Eye (tissue), 1 donor: Measurements from ENCODE around the gene EEF1B2.
"Not testable (repeated sequence)": the region's sequence is repeated elsewhere in the genome, so short reads cannot be mapped to it uniquely, and the experiment has no call there.

ENCODE experiments used
- DNase-seq: peaks from one replicate; pipeline ENCODE4 v3.0.0-alpha.2; 2015

EEF1B2 gene

GRCh38 chr2:206159346-206160124 is at the start of gene EEF1B2, which contains the start of gene NDUFS1:
Gene EEF1B2 (plus strand): TSS chr2:206159895. CDS start chr2:206159980, 85 bp downstream.
Gene NDUFS1 (minus strand): TSS chr2:206159444. CDS start chr2:206153678, 5,766 bp downstream.
- DNase-seq, result peak; percentile 99

- DNase-seq, result no peak
These were observed 47.6 kb upstream of the EEF1B2 start for GRCh38 chr2:206112108-206112507.

- no peak for DNase-seq
These were observed 46.7 kb upstream of the EEF1B2 start for GRCh38 chr2:206112846-206113547.

- DNase-seq, result no peak
These were observed 44.6 kb upstream of the EEF1B2 start for GRCh38 chr2:206115026-206115578.

- DNase-seq, result no peak
These were observed 43.4 kb upstream of the EEF1B2 start for GRCh38 chr2:206116278-206116677.

GRCh38 chr2:206122569-206122968 is 37.1 kb upstream of the EEF1B2 start:
- not testable (repeated sequence) for DNase-seq

GRCh38 chr2:206125901-206126300 is 33.8 kb upstream of the EEF1B2 start:
- DNase-seq, result no peak

- no peak for DNase-seq
These were observed 32.0 kb upstream of the EEF1B2 start for GRCh38 chr2:206127656-206128055.

- DNase-seq, result no peak
These were observed 16.2 kb upstream of the EEF1B2 start for GRCh38 chr2:206143451-206143850.

GRCh38 chr2:206144383-206144782 is 15.3 kb upstream of the EEF1B2 start:
- no peak for DNase-seq

- no peak for DNase-seq
These were observed 14.0 kb upstream of the EEF1B2 start for GRCh38 chr2:206145665-206146064.

GRCh38 chr2:206149330-206149729 is 10.4 kb upstream of the EEF1B2 start:
- no peak for DNase-seq

- no peak for DNase-seq
These were observed 9.5 kb upstream of the EEF1B2 start for GRCh38 chr2:206150168-206150567.

GRCh38 chr2:206150631-206151030 is 9.1 kb upstream of the EEF1B2 start:
- DNase-seq, result no peak

- DNase-seq, result peak; percentile 41
These were observed 5.5 kb upstream of the EEF1B2 start for GRCh38 chr2:206154197-206154596.

GRCh38 chr2:206157014-206157413 is 2.7 kb upstream of the EEF1B2 start:
- not testable (repeated sequence) for DNase-seq

GRCh38 chr2:206158563-206159345 is 941 bp upstream of the EEF1B2 start:
- no peak for DNase-seq

- DNase-seq, result no peak
These were observed 571 bp downstream of the EEF1B2 start for GRCh38 chr2:206160125-206160806.

GRCh38 chr2:206160807-206161179 is 1.1 kb downstream of the EEF1B2 start:
- no peak for DNase-seq

GRCh38 chr2:206162401-206162800 is 2.7 kb downstream of the EEF1B2 start:
- not testable (repeated sequence) for DNase-seq

- no peak for DNase-seq
These were observed 3.7 kb downstream of the EEF1B2 start for GRCh38 chr2:206163251-206163880.
